ENCODE results near the gene EMP2.

GRCh38 chr16:10599626-10600025 lies 19.2 kb upstream of the EMP2 start:
- TF ChIP-seq POLR2A (IDR thresholded peaks at IDR 0.05) (no peak), CTCF (IDR thresholded peaks at IDR 0.05) (no peak)
